Posterior cingulate gyrus (tissue), 11 donors: ENCODE data around the gene PSAPL1.

Experiments used
- DNase-seq, 10 donors: peaks; one replicate each; pipeline versions ENCODE4 v3.0.0 to v3.0.0-alpha.2; 2020 to 2021; ENCODE audit warnings: mixed read lengths in 3 of 10
- intact Hi-C: fragments of 100-400 bp; cut with DNase I; formaldehyde crosslinking; loops from one replicate; pipeline ENCODE4 v1.15.1; 2023

Gene PSAPL1

GRCh38 chr4:7400671-7401298 is 33.9 kb downstream of the PSAPL1 start:
- intact Hi-C loops: no loop called here
- no peak for DNase-seq

DNA sequence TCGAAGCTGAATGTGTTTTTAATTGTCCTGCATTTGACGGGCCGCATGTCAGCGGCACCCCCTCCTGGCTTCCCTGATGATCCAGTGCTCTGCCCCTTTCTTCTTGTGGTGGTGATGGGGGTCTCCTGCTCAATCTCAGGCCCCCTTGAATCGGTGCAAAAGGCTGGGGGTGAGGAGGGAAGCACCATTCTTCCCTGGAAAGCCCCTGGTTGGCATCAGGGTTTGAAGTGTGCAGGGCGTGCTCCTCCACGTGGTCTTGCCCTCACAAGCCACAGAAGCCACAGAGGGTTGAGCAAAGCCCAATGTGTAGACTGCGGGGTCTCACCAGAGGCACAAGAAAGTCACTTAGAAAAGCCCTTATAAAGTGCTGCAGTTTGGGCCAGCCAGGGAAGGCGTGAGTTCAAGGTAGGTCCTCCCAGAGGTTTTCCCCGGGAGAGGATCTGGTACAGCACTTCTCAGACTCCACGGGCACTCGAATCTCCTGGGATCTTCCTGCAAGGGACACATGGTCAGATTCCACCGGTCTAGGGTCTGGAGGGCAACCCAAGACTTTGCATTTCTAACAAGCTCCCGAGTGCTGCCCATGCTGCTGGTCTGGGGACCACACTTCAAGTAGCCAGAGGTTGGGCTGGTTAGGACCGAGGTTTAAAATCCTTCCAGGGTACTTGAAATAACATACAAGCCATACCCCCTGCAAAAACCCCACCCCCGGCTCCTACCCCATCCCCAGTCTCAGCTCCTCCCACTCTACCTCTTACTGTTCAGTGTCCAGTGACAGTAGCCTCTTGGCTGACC is 35.1 kb downstream of the PSAPL1 start:
- intact Hi-C loops: no loop called here
- DNase-seq: peak in 4 of 10 donors; percentile 2 to 60 (median 14)

DNA sequence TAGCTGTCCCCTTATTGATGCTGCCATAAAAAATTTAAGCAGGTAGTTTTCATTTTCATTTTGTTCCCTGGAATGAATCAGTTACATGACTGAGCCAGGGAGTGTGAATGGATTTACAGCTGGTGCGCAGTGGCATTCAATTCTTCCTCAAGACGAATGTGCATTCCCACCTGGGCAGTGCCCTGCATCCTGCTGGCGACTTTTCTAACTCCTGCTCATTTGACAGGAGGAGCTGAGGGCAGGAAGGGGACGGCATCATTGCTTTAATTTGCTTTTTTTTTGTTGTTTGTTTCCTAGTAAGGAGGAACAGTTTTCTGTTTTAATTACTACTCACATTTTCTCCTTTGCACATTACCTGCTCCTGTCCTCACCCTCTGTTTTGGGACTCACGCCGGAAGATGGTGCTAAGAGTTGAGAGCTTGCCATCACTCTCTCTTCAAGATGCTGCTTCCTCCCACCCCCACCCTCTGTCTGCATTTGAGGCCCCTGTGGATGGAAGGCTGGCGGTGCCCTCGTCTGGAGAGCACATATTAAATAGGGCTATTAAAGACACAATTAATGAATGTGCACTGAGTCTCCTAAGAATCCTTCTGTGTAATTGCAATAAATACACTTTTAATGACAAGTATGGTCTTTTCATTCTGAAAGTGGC is 35.8 kb downstream of the PSAPL1 start:
- intact Hi-C loops: no loop called here
- peak in 5 of 10 donors; percentile 7 to 55 (median 25) for DNase-seq

DNA sequence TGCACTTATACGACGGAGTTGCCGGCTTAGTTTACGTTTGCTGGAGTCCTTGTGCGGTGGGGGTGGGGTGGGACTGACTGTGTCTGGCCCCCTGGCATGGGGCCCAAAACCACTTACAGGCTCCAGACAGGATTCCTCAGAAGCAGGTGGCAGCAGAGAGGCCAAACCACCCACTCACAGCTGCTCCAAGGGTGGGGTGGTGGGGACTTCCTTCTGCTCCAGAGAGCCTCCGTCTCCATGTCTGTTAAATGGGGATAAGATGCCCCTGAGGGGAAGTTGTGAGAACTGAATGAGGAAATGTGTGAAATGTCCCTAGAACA is 36.7 kb downstream of the PSAPL1 start:
- DNase-seq: peak in 4 of 10 donors; percentile 24 to 88 (median 79)

DNA sequence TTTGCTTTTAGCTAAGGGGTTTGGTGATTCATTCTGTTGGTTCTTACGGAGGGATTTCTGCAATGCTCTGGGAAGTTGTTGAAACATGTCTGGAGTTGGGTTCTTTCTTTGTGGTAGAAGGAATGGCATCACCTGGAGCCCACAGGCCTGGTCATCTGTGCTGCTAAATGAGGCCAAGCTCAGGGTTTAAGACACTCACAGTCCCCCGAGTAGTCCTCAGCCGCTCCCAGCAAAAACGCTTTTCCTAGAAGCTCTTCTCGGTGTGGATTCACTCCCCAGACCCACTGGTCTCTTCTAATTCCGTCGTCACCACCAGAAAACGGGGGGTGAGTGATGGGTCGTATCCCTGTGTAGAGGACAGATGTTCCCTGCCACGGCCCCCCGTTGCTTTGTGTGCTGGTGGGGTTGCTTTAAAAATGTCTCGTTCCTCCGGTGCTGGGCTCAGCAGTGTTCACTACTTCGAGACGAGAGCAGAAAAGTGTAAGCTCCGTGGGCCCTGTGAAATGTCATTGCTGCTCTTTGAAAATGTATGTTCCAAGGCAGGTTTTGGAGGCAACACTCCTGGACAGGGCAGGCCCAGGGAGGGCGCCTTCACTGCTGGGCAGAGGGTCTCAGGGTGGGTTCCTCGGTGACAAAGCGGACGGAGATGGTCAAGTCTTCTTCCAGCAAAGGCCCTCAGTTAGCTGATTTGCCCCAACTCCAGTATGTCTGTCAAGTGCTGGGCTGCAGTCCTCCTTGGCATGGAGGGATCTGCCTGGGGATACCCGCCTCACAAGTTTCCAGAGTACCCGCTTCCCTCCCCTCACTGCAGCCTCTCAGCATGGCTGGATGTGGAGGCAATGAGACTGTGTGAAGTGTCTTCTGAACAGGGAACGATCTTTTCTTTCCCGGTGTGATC is 37.3 kb downstream of the PSAPL1 start:
- intact Hi-C loops: no loop called here
- peak in 4 of 10 donors; percentile 9 to 81 (median 62) for DNase-seq

More for the DNA sequence above, 36.7 kb downstream of the PSAPL1 start:
- intact Hi-C loops: no loop called here

DNA sequence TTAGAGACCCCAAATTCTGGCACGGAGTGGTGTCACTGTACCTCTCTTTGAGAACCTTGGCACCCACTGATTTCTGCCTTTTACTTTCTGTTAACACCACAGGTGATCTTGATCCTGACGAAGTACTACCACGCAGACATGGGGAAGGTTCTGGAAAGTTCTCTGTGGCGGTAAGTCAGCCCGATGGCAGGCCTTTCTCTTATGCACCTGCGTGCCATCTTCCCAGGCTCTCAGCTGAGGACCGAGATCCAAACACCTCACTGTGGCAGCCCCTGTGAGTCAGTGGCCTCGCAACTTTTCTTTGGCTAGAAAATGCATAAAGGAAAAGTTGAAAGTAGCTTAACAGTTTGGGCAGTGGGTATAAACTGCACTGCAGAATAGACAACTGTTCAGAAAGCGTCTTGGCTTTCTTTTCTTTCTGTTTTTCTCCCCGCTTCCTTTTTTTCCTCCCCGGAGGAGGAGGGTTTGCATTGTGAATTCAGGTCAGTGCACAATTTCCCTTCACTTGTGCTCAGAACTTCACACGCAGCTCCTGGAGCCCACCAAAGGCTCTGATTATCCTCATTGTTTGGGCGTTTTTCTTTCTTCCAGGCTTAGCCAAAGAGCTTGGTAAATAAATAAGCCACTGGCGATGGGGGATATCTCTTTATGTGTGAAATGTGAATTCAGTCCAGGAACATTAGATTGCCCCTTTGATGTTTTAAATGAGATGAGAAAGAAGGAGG is 38.4 kb downstream of the PSAPL1 start:
- intact Hi-C loops: no loop called here
- peak in 2 of 10 donors; percentile 38 to 47 for DNase-seq

DNA sequence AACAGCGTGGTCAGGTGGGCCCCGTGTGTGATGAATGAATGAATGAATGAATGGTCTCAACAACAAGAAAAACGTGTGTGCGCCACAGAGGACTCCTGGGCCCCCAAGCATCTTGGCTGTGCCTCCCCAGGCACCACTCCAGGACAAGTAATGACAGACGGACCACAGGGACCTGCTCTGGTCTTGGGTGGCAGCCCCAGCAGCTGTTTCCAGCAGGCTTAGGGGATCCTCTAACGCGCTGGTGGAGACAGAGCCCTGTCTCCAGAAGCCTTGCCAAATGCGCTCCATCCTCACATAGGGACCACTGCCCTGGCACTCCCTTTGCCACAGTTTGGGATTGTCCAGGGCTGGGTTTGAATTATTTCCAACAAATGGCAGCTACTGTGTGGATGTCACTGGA is 39.1 kb downstream of the PSAPL1 start:
- intact Hi-C loops: no loop called here
- peak in 2 of 10 donors; percentile 32 to 63 for DNase-seq

- intact Hi-C loops: no loop called here
- DNase-seq: peak in 3 of 10 donors; percentile 39 to 78 (median 73)
These were observed 39.9 kb downstream of the PSAPL1 start for GRCh38 chr4:7394681-7395451.

- DNase-seq: peak in 4 of 10 donors; percentile 15 to 59 (median 46)
- intact Hi-C loops: no loop called here
These were observed 40.8 kb downstream of the PSAPL1 start for GRCh38 chr4:7393601-7394575.

DNA sequence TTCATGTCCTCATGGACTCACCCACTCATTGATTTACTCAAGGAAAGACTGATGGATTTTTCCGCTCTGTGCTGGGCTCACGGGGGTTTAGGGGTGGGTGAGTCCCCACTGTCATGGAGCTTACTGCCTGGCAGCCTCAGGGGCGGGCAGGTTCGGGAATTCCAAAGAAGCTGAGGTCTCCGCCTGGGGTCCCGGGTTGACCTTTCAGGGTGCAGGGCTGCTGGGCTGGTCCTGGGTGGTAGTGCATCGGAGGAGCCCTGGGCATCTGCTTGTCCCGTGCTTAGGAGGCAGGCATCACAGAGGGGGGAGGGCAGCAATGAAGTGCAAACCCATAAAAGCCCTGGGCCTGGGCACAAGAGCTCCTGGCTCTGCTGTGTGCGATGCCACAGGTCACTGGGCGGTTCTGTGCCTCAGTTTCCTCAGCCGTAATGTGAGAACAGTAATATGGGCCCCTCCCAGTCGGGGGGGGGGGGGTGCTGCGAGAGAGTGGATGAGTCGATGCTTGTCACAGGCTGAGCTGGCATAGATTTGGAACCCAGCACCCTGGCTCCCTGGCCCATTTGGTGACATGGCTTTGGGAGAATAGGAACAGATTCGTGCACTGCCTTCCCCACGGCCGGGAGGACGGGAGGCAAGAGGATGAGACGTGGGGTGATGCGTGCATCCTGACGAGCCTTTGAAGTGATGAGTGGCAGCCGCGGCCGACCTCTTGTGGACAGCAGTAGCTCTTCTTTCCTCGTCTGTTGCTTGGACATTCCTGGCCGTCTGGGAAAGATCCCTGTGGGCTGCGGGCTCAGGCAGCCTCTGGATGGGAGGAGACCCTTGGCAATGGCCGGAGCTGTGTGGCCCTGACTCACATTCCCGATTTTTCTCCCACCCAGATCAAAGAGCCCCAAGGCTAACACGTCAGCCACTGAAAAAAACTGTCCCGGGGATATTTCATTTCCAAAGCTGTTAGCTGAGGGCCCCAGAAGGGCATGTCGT is 42.0 kb downstream of the PSAPL1 start:
- peak in 4 of 10 donors; percentile 15 to 76 (median 56) for DNase-seq
- intact Hi-C loops: no loop called here

- intact Hi-C loops: no loop called here
- DNase-seq: peak in 4 of 10 donors; percentile 15 to 75 (median 60)
These were observed 42.9 kb downstream of the PSAPL1 start for GRCh38 chr4:7391637-7392437.

DNA sequence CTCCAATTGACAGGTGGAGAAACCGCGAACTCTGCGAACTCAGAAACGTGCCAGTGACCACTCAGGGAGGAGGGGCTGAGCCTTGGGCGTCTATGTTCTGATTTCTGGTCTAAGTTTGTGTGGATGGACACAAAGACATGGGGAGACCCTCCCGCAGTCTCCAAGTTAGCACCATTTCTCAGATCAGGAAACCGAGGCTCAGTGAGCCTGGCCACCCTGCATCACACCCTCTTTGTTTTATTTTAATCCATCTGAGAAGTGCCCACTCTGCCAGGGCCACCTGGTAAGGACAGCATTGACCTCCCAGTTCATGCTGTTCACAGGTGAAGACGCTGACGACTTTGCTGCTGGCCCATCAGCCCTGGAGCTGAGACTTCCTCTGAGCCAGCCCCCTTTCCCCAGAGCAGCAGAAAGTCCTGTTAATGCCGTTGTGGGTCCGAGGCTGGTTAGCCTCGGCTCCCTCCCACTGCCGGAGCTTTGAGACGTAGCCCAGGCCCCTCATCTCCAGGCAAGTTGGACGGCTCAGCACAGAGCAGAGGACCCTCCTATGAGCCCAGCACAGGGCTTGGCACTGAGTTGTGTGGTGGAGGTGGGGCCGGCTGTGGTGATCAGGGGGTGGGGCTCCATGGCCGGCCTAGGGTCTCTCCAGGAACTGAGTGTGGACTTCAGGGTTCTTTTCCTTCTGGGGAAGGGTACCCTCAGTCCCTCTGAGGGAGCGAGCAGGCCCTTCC is 43.7 kb downstream of the PSAPL1 start:
- intact Hi-C loops: no loop called here
- DNase-seq: peak in 5 of 10 donors; percentile 2 to 67 (median 26)

- DNase-seq: peak in 3 of 10 donors; percentile 37 to 58 (median 43)
- intact Hi-C loops: no loop called here
These were observed 44.4 kb downstream of the PSAPL1 start for GRCh38 chr4:7390336-7390735.

GRCh38 chr4:7389719-7390118 is 45.0 kb downstream of the PSAPL1 start:
- DNase-seq: peak in 4 of 10 donors; percentile 15 to 57 (median 55)
- intact Hi-C loops: no loop called here

- intact Hi-C loops: no loop called here
- peak in 4 of 10 donors; percentile 13 to 70 (median 55) for DNase-seq
These were observed 45.5 kb downstream of the PSAPL1 start for GRCh38 chr4:7389101-7389701.
